Thyroid gland (tissue), 4 donors: Measurements from ENCODE around the gene TAS2R9.
"Not testable (repeated sequence)": the region's sequence is repeated elsewhere in the genome, so short reads cannot be mapped to it uniquely, and the experiment has no call there.

Experiments used
- POLR2A ChIP-seq, 2 donors: fragments of 450-650 bp; IDR thresholded peaks; one replicate each; pipeline ENCODE4 v1.6.1; 2017; ENCODE audit warnings: antibody characterized with exemption in 2 of 2, mild to moderate bottlenecking in 2 of 2, moderate library complexity in 1 of 2
- TF ChIP-seq, protein P1 (sequence below), 6 experiments: fragments of 200-600 bp in 3 of 6; fragments of 450-650 bp in 3 of 6; sonication (generic) in 3 of 6; IDR thresholded peaks; one replicate each; pipeline ENCODE4 v1.5.1; 2016 to 2019; ENCODE audit warnings: antibody characterized with exemption in 6 of 6, mild to moderate bottlenecking in 2 of 6, inconsistent platforms in 1 of 6, moderate library complexity in 1 of 6

DNA sequence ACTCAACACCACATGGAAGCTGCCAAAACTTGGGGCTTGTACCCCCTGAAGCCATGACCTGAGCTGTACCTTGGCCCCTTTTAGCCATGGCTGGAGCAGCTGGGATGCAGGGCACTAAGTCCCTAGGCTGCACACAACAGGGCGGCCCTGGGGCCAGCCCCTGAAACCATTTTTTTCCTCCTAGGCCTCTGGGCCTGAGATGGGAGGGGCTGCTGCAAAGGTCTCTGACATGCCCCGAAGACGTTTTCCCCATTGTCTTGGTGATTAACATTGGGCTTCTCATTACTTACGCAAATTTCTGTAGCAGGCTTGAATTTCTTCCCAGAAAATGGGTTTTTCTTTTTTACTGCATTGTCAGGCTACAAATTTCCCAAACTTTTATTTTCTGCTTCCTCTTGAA lies 18.2 kb downstream of the TAS2R9 start:
- TF ChIP-seq, protein P1, sequence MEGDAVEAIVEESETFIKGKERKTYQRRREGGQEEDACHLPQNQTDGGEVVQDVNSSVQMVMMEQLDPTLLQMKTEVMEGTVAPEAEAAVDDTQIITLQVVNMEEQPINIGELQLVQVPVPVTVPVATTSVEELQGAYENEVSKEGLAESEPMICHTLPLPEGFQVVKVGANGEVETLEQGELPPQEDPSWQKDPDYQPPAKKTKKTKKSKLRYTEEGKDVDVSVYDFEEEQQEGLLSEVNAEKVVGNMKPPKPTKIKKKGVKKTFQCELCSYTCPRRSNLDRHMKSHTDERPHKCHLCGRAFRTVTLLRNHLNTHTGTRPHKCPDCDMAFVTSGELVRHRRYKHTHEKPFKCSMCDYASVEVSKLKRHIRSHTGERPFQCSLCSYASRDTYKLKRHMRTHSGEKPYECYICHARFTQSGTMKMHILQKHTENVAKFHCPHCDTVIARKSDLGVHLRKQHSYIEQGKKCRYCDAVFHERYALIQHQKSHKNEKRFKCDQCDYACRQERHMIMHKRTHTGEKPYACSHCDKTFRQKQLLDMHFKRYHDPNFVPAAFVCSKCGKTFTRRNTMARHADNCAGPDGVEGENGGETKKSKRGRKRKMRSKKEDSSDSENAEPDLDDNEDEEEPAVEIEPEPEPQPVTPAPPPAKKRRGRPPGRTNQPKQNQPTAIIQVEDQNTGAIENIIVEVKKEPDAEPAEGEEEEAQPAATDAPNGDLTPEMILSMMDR (IDR thresholded peaks at IDR 0.05): not testable (repeated sequence)
- not testable (repeated sequence) for TF ChIP-seq POLR2A (IDR thresholded peaks at IDR 0.05)
